GM12878 (cell line): ENCODE data around the gene CCDC12. TPM values are rescaled to one million over a fixed set of nuclear protein-coding genes. Genes with fewer than 3 reads are reported as not detected.

Experiments used
- BMI1 ChIP-seq: fragments of 450-650 bp; IDR thresholded peaks from 2 replicates; pipeline ENCODE4 v1.6.1; 2016; ENCODE audit warnings: mild to moderate bottlenecking, moderate library complexity, borderline replicate concordance
- CBX3 ChIP-seq: fragments of 200-600 bp; sonication (generic); IDR thresholded peaks from 2 replicates; pipeline ENCODE4 v1.6.1; 2016; ENCODE audit warnings: low read depth, borderline replicate concordance
- EP300 ChIP-seq, 2 experiments: fragments of 150-350 bp in 1 of 2; IDR thresholded peaks; 2 replicates each; pipeline ENCODE4 v1.6.1; 2011 to 2012; ENCODE audit warnings: low read depth in 2 of 2, low read length in 2 of 2, borderline replicate concordance in 1 of 2, improper control_type of control experiment in 1 of 2, inconsistent platforms in 1 of 2; ENCODE audit not compliant: control insufficient read depth in 1 of 2
- ETV6 ChIP-seq, 2 experiments: fragments of 450-650 bp in 1 of 2; IDR thresholded peaks in 1 of 2; conservative IDR thresholded peaks in 1 of 2; 2 replicates each; pipeline ENCODE4 v1.6.1; 2014; ENCODE audit warnings: antibody characterized with exemption in 1 of 2, borderline replicate concordance in 1 of 2, low read depth in 1 of 2, mild to moderate bottlenecking in 1 of 2, moderate library complexity in 1 of 2
- MTA3 ChIP-seq: IDR thresholded peaks from 2 replicates; pipeline ENCODE4 v1.6.1; 2012; ENCODE audit warnings: low read length, inconsistent platforms, borderline replicate concordance
- NR2C2 ChIP-seq: IDR thresholded peaks from 2 replicates; pipeline ENCODE4 v1.6.1; 2011; ENCODE audit warnings: borderline replicate concordance, low read depth; ENCODE audit not compliant: control insufficient read depth, insufficient read length
- NR2F1 ChIP-seq: fragments of 450-650 bp; conservative IDR thresholded peaks from 2 replicates; pipeline ENCODE4 v1.6.1; 2017; ENCODE audit warnings: mild to moderate bottlenecking
- PAX8 ChIP-seq: fragments of 450-650 bp; IDR thresholded peaks from 2 replicates; pipeline ENCODE4 v1.6.1; 2017; ENCODE audit warnings: mild to moderate bottlenecking, moderate library complexity
- PKNOX1 ChIP-seq: fragments of 450-650 bp; IDR thresholded peaks from 2 replicates; pipeline ENCODE4 v1.6.1; 2016; ENCODE audit warnings: mild to moderate bottlenecking
- POU2F2 ChIP-seq: IDR thresholded peaks from 3 replicates; pipeline ENCODE4 v1.6.1; 2011; ENCODE audit warnings: low read depth, mild to moderate bottlenecking, low read length, borderline replicate concordance
- RB1 ChIP-seq: fragments of 450-650 bp; formaldehyde crosslinking; IDR thresholded peaks from 2 replicates; pipeline ENCODE4 v1.6.1; 2017; ENCODE audit warnings: mild to moderate bottlenecking, borderline replicate concordance
- RCOR1 ChIP-seq: conservative IDR thresholded peaks from 2 replicates; pipeline ENCODE4 v1.6.1; 2012; ENCODE audit warnings: low read depth, low read length, improper control_type of control experiment
- SIN3A ChIP-seq: IDR thresholded peaks from 2 replicates; pipeline ENCODE4 v1.6.1; 2012; ENCODE audit warnings: low read depth, low read length, improper control_type of control experiment
- SRF ChIP-seq, 2 experiments: IDR thresholded peaks; 2 replicates each; pipeline ENCODE4 v1.6.1; 2011; ENCODE audit warnings: low read depth in 2 of 2, low read length in 2 of 2, mild to moderate bottlenecking in 1 of 2, moderate library complexity in 1 of 2
- STAT3 ChIP-seq: IDR thresholded peaks from 2 replicates; pipeline ENCODE4 v1.6.1; 2011; ENCODE audit warnings: low read depth, low read length, improper control_type of control experiment
- SUZ12 ChIP-seq: fragments of 200-600 bp; sonication (generic); IDR thresholded peaks from one replicate; pipeline ENCODE4 v1.6.1; 2018; ENCODE audit warnings: antibody characterized with exemption, mild to moderate bottlenecking; ENCODE audit not compliant: unreplicated experiment
- TAF1 ChIP-seq: IDR thresholded peaks from 2 replicates; pipeline ENCODE4 v1.6.1; 2011; ENCODE audit warnings: mild to moderate bottlenecking, low read depth, low read length, borderline replicate concordance
- TCF7 ChIP-seq: IDR thresholded peaks from 2 replicates; pipeline ENCODE4 v1.6.1; 2014; ENCODE audit warnings: antibody characterized with exemption, borderline replicate concordance
- WRNIP1 ChIP-seq: IDR thresholded peaks from 2 replicates; pipeline ENCODE4 v1.6.1; 2011; ENCODE audit warnings: low read depth, low read length, improper control_type of control experiment, borderline replicate concordance
- ZBTB4 ChIP-seq: fragments of 450-650 bp; formaldehyde crosslinking; IDR thresholded peaks from 2 replicates; pipeline ENCODE4 v1.4.0; 2022; ENCODE audit warnings: mild to moderate bottlenecking, moderate library complexity
- ZBTB40 ChIP-seq: fragments of 450-650 bp; IDR thresholded peaks from 2 replicates; pipeline ENCODE4 v1.6.1; 2016; ENCODE audit warnings: mild to moderate bottlenecking, moderate library complexity, borderline replicate concordance
- ZNF384 ChIP-seq: IDR thresholded peaks from 2 replicates; pipeline ENCODE4 v1.6.1; 2012; ENCODE audit warnings: low read depth, mild to moderate bottlenecking, low read length, improper control_type of control experiment, borderline replicate concordance
- polyA plus RNA-seq, 11 experiments: library from polyadenylated mRNA; depleted of rRNA in 4 of 11; unstranded in 6 of 11; stranded (reverse) in 5 of 11; fragments of >200 nt; fragmentation: Nextera tagmentation in 4 of 11; fragmentation: Illumina TruSeq in 1 of 11; extraction: Ambion mirVana in 4 of 11; extraction: Trizol in 1 of 11; gene quantifications; 1 replicate in 1 of 11; 2 replicates in 10 of 11; pipeline versions ENCODE4 v1.2.1 to v1.2.3, GENCODE V29; 2011 to 2016; ENCODE audit warnings: inconsistent platforms in 2 of 11, missing spikeins in 2 of 11, low read depth in 1 of 11
- total RNA-seq, 4 experiments: library from RNA; depleted of rRNA in 3 of 4; stranded (reverse); fragments of >200 nt in 3 of 4; fragmentation: Illumina TruSeq in 1 of 4; extraction: Trizol in 1 of 4; gene quantifications; 2 replicates each; pipeline versions ENCODE4 v1.2.1 to v1.2.3, GENCODE V29; 2013 to 2021

The CCDC12 gene
- total and polyA plus RNA-seq, 10 of the 15 experiments (the other 5 are each of a cell fraction or from before 2014, with no cell fraction given): 9.2 to 91.4 (median 61.3) TPM

GRCh38 chr3:46909535-46910161, 66.9 kb downstream of the CCDC12 start (continued):
- no peak for TF ChIP-seq SRF (IDR thresholded peaks at IDR 0.05; ENCODE audit: low read depth in 2 of 2, low read length in 2 of 2)
- TF ChIP-seq RB1: peak; percentile 58; the same call in 1 of the 2 replicates
- TF ChIP-seq SUZ12: no peak
- TF ChIP-seq TAF1: no peak
- no peak for TF ChIP-seq ZNF384
- no peak for TF ChIP-seq NR2C2
- no peak for TF ChIP-seq STAT3
- peak; percentile 58; the same call in 1 of the 3 replicates for TF ChIP-seq POU2F2
- no peak for TF ChIP-seq TCF7
- TF ChIP-seq RCOR1: no peak
- no peak for TF ChIP-seq WRNIP1
- no peak for TF ChIP-seq PAX8
- no peak for TF ChIP-seq PKNOX1
- TF ChIP-seq NR2F1: no peak
- no peak for TF ChIP-seq EP300 (IDR thresholded peaks at IDR 0.05; ENCODE audit: borderline replicate concordance in 1 of 2, control insufficient read depth in 1 of 2, low read depth in 2 of 2, low read length in 2 of 2)
- no peak for TF ChIP-seq MTA3
- TF ChIP-seq CBX3: no peak
- TF ChIP-seq BMI1: no peak
- TF ChIP-seq ETV6 (conservative IDR thresholded peaks at IDR 0.05 in 1 of 2, IDR thresholded peaks at IDR 0.05 in 1 of 2; ENCODE audit: borderline replicate concordance in 1 of 2, low read depth in 1 of 2): no peak
- TF ChIP-seq ZBTB4 (CRISPR knock-in tag): no peak
- no peak for TF ChIP-seq ZBTB40
- TF ChIP-seq SIN3A: no peak
